ENCODE measurements around the gene CEP290.

DNA sequence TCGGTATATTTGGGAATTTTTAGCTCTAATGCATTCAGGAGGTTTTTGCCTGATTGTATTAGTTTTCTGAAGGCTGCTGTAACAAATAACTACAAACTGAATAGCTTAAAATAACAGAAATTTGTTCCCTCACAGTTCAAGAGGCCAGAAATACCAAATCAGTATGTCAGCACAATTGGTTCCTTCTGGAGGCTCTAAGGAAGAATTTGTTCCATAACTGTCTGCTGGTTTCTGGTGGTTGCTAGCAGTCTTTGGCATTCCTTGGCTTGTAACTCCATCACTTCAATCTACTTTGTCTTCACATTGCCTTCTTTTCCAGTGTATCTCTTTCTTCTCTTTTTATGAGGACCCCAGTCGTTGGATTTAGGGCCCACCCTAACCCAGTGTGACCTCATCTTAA is 21.5 kb upstream of the CEP290 start:
- no peak for TF ChIP-seq POLR2A (IDR thresholded peaks at IDR 0.05; ENCODE audit: low read depth, low read length)
- no peak for TF ChIP-seq POLR2AphosphoS5 (IDR thresholded peaks at IDR 0.05; ENCODE audit: low read depth, low read length)
- no peak for TF ChIP-seq TAF1 (IDR thresholded peaks at IDR 0.05; ENCODE audit: low read depth, low read length)
- TF ChIP-seq SPI1 (IDR thresholded peaks at IDR 0.05; ENCODE audit: low read depth, low read length) = no peak
- no peak for TF ChIP-seq POU2F2 (IDR thresholded peaks at IDR 0.05; ENCODE audit: low read depth, low read length)
- no peak for TF ChIP-seq PAX5 (IDR thresholded peaks at IDR 0.05; ENCODE audit: insufficient read depth, low read length, severe bottlenecking)

All from GM12891 (cell line).